ENCODE measurements around the gene CLP1. TPM values are rescaled to one million over a fixed set of nuclear protein-coding genes. Genes with fewer than 3 reads are reported as not detected.

The CLP1 gene
- total RNA-seq, 1 experiment from 2014 or later = 35.5 TPM

DNA sequence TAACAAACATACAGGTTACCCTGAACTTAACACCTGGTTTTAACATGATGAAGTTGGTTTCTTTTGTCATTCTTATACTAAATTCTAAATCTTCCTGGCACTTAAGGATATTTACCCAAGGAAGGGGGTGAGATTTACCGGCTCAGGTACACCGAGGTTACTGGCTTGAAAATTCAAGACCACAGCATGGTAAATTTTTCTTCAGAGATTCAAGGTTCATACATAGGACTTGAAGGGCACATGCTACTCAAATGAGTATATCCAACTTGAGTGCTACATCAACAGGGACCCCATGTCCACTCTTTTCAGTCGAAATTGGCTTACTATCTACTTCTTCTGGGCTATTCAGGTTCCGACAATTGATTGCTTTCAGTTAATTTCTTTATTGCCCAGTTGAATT, 47.4 kb upstream of the CLP1 start:
- H2BK15ac ChIP-seq (ENCODE audit: low read depth, low read length) = no peak overlapping the region
- H4K8ac ChIP-seq (replicated peaks; ENCODE audit: insufficient read length, low read depth, low read length) = no peak overlapping the region
- H3K79me1 ChIP-seq (ENCODE audit: insufficient read depth, low read depth, low read length, poor library complexity, severe bottlenecking) = no peaks in the 10 kb centered on the region
- H3K56ac ChIP-seq (ENCODE audit: insufficient read length, low read depth, low read length) = no peak overlapping the region
- Mint-ChIP-seq H3K4me1 (peaks cover 2 to 12% of the 10 kb centered on the region in 2 experiments; a peak in 2 of 4 replicates), H3K4me3 (no peak overlapping the region), H3K27ac (no peak overlapping the region), H3K36me3 (ENCODE audit: insufficient read depth in 1 of 3, low read depth in 3 of 3) (peaks cover 19 to 37% (median 21%) of the 10 kb centered on the region in 3 experiments), H3K9me3 (no peaks in the 10 kb centered on the region), H3K27me3 (ENCODE audit: low read depth) (no peaks in the 10 kb centered on the region)
- no peak overlapping the region for H4K5ac ChIP-seq (ENCODE audit: insufficient read length, low read depth, low read length)
- DNase-seq = no peak
- H2BK20ac ChIP-seq (ENCODE audit: low read depth, low read length, poor library complexity, severe bottlenecking) = no peak overlapping the region
- no peak overlapping the region for H2AFZ ChIP-seq (ENCODE audit: low read length)
- TF ChIP-seq, protein P1, sequence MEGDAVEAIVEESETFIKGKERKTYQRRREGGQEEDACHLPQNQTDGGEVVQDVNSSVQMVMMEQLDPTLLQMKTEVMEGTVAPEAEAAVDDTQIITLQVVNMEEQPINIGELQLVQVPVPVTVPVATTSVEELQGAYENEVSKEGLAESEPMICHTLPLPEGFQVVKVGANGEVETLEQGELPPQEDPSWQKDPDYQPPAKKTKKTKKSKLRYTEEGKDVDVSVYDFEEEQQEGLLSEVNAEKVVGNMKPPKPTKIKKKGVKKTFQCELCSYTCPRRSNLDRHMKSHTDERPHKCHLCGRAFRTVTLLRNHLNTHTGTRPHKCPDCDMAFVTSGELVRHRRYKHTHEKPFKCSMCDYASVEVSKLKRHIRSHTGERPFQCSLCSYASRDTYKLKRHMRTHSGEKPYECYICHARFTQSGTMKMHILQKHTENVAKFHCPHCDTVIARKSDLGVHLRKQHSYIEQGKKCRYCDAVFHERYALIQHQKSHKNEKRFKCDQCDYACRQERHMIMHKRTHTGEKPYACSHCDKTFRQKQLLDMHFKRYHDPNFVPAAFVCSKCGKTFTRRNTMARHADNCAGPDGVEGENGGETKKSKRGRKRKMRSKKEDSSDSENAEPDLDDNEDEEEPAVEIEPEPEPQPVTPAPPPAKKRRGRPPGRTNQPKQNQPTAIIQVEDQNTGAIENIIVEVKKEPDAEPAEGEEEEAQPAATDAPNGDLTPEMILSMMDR (conservative IDR thresholded peaks at IDR 0.05) = no peak
- no peak overlapping the region for H3K18ac ChIP-seq (ENCODE audit: insufficient read length, low read depth, low read length)
- no peaks in the 10 kb centered on the region for H3K79me2 ChIP-seq (ENCODE audit: insufficient read depth, low read length)
- H3K9me3 ChIP-seq (ENCODE audit: control insufficient read depth, low read depth, low read length) = no peaks in the 10 kb centered on the region
- no peaks in the 10 kb centered on the region for H3K23me2 ChIP-seq (ENCODE audit: insufficient read length, low read depth, low read length, poor library complexity, severe bottlenecking)
- no peaks in the 10 kb centered on the region for H3K27me3 ChIP-seq (ENCODE audit: insufficient read depth, low read length)
- H2AK5ac ChIP-seq (ENCODE audit: insufficient read length, low read length) = no peak overlapping the region
- H3K4me1 ChIP-seq (ENCODE audit: insufficient read depth, low read length) = peaks cover 3% of the 10 kb centered on the region; the same call in 1 of the 2 replicates
- H4K20me1 ChIP-seq (ENCODE audit: control insufficient read depth, insufficient read depth, insufficient read length) = no peaks in the 10 kb centered on the region
- H3K14ac ChIP-seq (ENCODE audit: insufficient read depth, low read length) = no peak overlapping the region
- no peak overlapping the region for H3K27ac ChIP-seq (ENCODE audit: insufficient read length, low read depth, low read length)
- no peak overlapping the region for H2BK120ac ChIP-seq (ENCODE audit: low read depth, low read length, poor library complexity, severe bottlenecking)
- no peak overlapping the region for H3K9ac ChIP-seq (ENCODE audit: extremely low read depth, insufficient read length, low read length)
- H3K4me2 ChIP-seq (ENCODE audit: insufficient read depth, insufficient read length, low read length) = no peak overlapping the region
- no peak overlapping the region for H3K23ac ChIP-seq (ENCODE audit: insufficient read length, low read depth, low read length)
- WGBS (ENCODE audit: extremely low coverage, insufficient read length, low lambda C conversion rate) = no CpG with 5 or more reads among the region's 4 CpGs
- H2BK5ac ChIP-seq (ENCODE audit: insufficient read length, low read length) = no peak overlapping the region
- no peak overlapping the region for H3T11ph ChIP-seq (ENCODE audit: low read length)
- H4K91ac ChIP-seq (ENCODE audit: insufficient read length, low read depth, low read length) = no peak overlapping the region
- no peak overlapping the region for H3K4ac ChIP-seq (ENCODE audit: low read depth, low read length)
- H2BK12ac ChIP-seq (ENCODE audit: insufficient read length, low read depth, low read length) = no peak overlapping the region
